Thyroid gland (tissue), 4 donors: ENCODE measurements around the gene PSMD9.

Experiments used
- POLR2A ChIP-seq, 2 donors: fragments of 450-650 bp; IDR thresholded peaks; one replicate each; pipeline ENCODE4 v1.6.1; 2017; ENCODE audit warnings: antibody characterized with exemption in 2 of 2, mild to moderate bottlenecking in 2 of 2, moderate library complexity in 1 of 2
- TF ChIP-seq, protein P1 (sequence below), 6 experiments: fragments of 200-600 bp in 3 of 6; fragments of 450-650 bp in 3 of 6; sonication (generic) in 3 of 6; IDR thresholded peaks; one replicate each; pipeline ENCODE4 v1.5.1; 2016 to 2019; ENCODE audit warnings: antibody characterized with exemption in 6 of 6, mild to moderate bottlenecking in 2 of 6, inconsistent platforms in 1 of 6, moderate library complexity in 1 of 6

DNA sequence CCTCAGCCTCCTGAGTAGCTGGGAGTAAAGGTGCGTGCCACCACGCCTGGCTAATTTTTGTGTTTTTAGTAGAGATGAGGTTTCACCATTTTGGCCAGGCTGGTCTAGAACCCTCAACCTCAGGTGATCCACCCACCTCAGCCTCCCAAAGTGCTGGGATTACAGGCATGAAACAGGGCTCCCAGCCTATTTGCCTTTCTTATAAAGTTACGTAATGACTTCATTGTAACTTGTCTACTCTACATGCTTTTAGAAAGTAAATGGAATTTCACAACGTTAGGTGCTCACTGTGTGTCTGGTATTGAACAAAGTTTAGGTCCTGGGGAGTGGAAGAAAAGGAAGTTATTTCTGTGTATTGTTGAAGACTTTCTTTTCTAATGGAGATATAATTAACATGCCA is 42.3 kb downstream of the PSMD9 start:
- TF ChIP-seq, protein P1, sequence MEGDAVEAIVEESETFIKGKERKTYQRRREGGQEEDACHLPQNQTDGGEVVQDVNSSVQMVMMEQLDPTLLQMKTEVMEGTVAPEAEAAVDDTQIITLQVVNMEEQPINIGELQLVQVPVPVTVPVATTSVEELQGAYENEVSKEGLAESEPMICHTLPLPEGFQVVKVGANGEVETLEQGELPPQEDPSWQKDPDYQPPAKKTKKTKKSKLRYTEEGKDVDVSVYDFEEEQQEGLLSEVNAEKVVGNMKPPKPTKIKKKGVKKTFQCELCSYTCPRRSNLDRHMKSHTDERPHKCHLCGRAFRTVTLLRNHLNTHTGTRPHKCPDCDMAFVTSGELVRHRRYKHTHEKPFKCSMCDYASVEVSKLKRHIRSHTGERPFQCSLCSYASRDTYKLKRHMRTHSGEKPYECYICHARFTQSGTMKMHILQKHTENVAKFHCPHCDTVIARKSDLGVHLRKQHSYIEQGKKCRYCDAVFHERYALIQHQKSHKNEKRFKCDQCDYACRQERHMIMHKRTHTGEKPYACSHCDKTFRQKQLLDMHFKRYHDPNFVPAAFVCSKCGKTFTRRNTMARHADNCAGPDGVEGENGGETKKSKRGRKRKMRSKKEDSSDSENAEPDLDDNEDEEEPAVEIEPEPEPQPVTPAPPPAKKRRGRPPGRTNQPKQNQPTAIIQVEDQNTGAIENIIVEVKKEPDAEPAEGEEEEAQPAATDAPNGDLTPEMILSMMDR (IDR thresholded peaks at IDR 0.05), result no peak
- TF ChIP-seq POLR2A (IDR thresholded peaks at IDR 0.05), result no peak
